GM19467 (cell line): ENCODE data around the gene UBR4.

Source experiments
- ATAC-seq: cut with Tn5 transposase; IDR thresholded peaks from one replicate; pipeline ENCODE4 v1.9.1; 2021; ENCODE audit warnings: mild to moderate bottlenecking, moderate library complexity; ENCODE audit not compliant: unreplicated experiment

UBR4 gene

DNA sequence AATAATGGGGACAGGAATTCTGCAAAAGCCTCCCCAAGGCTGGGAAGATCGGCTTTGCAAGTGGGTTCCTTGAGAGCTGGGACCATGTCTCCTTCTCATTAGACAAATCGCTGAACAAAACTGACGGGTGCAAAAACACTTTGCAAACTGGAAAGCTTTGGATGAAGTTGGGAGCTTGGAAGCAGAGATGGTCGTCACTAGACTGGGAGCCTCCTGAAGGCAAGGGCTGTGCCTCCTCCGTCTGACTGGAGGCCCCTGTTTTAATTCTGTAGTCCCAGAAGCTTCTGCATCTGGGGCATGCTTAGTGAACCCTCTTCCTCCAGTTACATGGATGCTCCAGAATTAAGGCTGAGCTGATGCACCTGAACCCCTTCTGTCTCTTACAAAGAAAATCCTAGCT, 171.3 kb downstream of the UBR4 start:
- ATAC-seq: no peak

DNA sequence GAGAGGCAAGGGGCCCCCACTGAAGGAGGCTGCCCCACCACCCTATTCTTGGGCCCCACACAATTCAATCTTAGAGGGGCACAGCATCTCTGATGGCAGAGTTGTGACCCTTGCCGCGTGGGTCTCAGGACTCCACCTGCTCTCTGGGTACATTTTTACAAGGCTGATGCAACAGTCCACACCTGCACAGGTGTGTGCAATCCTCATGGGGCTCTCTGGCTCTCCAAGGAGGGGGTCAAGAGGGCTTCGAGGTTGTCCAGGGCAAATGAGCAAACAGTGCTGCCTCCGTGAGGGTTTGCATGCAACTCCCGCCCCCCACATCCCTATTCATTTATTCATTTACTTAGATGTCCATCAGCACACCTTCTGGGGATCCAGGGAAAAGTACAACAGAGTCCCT, 172.0 kb downstream of the UBR4 start:
- no peak for ATAC-seq

DNA sequence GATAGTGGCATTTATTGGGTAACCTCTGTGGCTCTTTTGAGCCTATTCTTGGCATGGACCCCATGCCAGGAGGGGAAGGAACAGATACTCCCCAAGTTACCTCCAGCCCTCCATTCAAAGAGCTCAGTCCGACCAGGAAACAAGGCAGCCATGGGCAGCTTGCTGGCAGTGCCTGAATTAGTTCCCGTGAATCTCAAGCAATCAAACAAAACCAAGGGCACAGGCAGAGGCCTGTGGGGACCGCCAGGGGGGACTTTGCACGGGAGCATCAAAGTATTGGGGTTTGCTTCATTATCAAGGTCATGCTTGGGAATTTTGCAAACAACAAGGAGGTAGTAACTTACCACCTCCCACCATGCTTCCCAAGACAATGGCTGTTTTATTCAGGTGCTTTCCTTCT, 172.4 kb downstream of the UBR4 start:
- ATAC-seq: no peak

DNA sequence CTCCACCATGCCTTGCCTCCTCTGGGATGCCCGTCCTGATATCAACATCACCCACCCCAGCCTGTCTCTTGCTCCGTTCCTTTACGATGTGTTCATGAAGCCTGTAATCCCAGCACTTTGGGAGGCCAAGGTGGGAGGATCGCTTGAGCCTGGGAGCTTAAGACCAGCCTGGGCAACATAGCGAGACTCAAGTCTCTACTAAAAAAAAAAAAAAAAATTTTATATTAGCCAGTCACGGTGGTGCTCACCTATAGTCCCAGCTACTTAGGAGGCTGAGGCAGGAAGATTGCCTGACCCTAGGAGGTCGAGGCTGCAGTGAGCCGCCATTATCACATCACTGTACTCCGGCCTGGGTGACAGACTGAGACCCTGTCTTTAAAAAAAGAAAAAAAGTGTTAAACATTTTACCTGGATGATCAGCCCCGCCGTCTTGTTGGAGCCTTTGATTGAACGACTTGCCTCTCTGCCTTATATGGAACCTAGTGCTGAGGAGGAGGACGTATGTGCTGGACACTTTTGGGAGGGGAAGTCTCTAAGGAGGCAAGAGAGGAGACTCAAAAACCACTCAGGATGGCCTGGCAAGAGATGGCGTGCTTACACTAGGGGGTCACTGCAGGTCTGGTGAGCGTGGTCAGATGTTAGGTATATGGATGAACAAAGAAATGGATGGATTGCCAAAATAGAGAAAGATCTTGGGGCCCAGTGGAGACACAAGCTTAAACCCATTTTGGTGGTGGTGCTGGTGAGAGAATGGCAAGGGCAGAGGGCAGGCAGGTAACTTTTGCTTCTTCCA, 173.1 kb downstream of the UBR4 start:
- no peak for ATAC-seq

DNA sequence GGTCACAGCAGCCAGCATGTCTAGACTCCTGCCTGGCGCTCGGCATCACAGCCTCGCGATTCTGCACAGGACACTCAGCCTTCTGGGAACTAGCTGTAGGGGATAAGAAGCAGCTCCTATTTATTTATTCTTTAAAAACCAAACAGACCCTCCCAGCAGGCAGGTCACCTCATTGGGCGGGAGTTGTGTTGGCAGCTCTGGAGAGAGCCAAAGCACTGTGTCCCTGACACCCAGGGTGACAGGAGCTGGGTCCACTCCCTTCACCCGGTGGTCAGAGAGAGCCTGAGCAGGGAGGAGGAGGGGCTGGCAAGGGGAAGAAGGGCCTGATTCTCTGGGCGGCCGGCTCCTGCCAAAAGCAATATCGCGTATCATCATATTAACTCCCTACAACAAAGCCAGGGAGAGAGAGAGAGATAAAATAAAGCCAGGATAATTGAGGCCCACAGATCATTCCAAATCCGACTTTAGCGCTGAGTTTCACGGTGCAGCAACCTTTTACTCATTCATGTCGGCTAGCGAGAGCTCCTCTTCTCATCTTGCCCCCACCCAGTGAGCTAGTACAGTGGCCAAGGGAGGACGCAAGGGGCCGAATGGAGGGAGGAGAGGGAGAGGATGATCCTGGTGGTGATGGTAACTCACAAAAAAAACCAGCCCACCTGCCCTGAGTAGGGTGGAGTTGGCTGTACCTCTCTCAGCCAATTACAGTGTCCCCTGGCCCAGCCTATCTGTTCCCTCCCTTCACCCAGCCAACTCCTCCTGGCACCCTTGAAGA, 173.8 kb downstream of the UBR4 start:
- no peak for ATAC-seq

DNA sequence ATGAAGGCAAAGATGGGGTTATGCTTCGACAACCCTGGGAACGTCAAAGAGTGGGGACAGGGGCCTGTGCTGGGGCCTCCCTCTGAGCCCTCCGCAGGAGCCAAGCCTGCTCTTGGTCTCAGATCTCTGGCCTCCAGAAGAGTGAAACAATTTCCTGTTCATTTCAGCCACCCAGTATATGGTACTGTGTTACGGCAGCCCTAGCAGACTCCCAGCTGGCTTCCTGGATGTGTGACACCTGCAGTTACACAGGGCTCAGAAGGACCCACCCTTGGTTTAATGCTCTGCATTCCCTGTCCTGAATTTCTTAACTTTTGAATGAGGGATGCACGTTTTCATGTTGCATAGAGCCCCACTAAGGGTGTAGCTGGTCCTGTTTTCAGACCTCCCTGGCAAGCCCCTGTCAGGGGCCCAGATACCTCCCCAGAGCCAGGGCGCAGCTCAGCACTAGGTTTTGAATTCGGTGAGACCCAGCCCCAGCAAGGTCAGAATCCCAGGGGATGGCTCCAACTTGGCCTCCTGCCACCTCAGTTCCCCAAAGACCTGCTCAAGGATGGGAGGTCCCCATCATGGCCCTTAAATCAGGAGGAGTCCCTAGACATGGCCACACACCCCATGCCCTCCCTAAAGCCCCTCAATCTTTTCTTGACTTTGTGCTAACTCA, 174.6 kb downstream of the UBR4 start:
- no peak for ATAC-seq

DNA sequence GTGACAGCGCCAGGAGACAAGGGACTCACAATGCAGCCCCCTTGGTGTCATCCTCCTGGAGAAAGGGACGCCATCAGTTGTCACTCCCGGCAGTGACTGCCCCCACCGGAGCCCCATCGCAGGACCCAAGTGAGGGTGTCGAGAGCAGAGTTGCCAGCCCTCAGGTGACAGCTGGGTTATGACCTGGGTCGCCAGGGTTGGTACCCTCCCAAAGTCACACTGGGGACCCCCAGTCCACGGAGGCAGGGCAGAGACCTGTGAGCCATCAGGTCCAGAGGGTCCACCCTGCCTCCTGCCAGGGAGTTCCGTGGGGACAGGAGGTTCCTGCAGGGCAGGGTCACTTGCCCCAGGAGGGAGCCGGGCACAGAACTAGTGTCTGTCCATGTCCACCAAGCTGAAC, 175.3 kb downstream of the UBR4 start:
- no peak for ATAC-seq

DNA sequence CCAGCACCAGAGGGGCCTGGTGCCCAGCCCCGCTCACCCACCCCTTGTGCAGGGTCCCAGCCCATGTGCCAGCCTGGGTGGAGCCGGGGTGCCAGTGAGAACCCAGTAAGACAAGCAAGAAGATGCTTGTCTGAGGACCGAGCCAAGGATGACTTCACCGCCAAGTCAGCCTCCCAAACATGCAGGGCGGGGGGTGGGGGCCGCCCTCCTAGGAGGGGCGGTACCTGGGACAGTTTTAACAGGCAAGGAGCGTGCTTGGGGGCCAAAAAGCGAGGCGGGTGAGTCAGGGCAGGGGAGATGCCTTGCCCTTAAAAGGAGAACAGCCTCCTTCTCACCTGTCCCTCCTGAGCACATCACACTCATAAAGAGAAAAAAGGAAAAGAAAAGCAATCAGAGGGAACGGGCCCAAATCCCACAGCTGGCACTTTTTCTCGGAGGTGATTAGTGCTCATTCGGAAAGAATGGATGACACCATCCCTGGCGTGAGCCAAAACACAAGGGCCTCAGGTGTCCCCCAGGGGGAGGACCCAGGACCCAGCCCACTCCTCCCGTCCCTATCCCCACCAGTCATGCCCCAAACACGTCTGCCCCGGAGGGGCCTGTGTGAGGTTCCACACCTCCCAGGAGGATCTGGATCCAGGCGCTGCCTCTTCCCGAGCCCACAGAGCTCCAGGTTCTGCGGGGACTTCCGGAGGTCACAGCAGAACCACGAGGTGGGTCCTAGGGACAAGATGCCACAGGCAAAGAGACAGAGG, 176.0 kb downstream of the UBR4 start:
- no peak for ATAC-seq

DNA sequence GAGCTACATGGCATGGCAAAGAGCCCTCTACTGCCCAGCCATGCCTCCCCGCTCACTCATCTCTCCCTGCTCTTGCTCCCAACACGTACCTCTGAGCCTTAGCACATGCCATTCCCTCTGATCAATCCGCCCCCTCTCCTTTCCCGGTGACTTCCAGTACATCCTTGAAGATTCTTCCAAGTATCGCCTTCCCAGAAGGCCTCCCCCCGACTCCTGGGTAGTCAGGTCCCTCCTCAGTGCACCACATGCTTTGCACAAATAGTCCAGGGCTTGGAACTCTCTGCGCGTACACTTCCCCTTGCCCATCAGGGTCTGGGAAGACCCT, 176.6 kb downstream of the UBR4 start:
- no peak for ATAC-seq

DNA sequence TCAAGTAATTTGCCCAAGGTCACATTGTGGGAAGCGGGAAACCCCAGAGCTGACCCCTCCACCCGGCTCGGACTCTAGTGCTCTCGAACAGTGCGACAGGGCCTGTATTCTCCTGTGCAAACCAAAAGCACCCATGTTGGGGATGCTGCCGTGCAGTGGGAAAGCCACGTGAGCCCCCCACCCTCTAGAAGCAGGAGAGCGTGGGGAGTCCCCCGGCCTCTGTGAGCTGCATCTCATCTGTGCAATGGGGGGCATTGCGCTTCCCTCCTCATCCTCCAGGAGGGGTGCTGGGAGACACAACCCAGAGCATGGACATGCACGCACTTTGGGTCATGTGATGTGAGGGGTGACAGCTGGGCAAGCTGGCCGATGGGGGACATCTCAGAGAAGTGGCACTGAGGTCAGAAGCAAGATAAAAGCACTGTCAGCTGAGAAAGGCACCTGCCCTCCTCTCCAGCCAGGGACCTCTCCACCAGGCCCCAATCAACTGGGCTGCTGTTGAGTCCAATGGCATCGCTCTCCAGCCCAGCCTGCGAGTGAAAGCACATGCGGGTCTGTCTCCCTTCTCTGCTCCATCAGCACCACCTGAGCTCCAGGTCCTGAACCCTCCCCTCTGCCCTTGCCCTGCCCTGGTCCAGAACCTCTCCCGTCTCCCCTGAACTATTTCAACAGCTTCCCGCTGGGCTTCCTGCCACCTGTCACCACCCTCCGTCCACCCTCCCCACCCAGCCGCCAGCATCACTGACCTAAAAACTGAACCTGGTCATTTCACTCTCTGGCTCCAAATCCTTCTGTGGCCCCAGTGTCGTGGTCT, 177.2 kb downstream of the UBR4 start:
- no peak for ATAC-seq

DNA sequence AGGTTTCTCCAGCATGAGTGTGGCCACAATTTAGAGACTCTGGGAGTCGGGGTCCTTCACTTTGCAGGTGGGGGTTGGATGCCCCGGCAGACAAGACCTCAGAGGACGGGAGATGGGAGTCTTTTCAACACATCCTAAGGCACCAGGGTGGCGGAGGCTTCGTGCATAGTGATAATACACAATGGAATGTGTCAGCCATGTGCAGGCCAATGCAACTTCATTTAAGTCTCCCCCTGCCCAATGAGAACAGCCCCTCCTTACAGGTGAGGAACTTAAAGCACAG, 177.7 kb downstream of the UBR4 start:
- no peak for ATAC-seq

DNA sequence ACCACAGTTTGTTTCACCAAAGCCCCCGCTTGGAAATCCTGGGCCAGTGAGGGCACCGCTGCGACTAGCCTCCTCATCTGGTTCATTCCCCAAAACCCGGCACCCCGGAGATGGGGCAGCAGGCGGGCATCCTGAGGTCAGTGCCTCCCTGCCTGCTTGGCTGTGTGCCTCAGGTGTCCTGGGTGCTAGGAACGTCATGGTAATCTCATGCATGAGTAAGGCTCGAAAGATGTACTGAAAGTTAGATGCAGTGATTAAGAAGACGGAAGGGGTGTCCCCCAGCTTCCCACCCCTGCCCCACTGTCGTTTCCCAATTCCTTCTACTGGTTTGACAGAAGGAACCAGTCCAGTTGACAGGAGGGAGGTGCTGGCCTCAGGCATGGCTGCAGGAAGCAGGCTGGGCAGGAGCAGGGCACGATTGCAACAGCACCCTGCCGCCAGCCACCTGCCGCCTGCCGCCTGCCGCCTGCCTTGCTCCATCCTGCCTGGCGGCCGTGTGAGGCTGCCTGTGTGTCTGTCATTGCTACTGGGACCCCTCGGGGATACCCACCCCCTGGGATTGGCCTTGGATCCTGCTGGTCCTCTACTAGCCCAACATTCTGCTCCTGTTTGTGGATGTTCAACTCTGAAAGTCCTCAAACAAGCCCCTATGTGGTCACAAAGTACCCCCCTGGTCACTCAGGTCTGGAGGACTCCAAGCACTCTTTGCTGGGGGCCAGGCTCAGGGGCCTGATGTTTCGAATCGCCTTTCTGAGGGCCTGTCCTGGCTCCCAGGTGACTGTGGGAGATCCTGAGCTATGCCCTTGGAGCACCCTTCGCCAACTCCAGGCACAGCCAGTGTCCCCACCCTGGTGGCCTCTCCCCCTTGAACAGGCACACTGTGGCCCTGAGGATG, 180.6 kb downstream of the UBR4 start:
- no peak for ATAC-seq

DNA sequence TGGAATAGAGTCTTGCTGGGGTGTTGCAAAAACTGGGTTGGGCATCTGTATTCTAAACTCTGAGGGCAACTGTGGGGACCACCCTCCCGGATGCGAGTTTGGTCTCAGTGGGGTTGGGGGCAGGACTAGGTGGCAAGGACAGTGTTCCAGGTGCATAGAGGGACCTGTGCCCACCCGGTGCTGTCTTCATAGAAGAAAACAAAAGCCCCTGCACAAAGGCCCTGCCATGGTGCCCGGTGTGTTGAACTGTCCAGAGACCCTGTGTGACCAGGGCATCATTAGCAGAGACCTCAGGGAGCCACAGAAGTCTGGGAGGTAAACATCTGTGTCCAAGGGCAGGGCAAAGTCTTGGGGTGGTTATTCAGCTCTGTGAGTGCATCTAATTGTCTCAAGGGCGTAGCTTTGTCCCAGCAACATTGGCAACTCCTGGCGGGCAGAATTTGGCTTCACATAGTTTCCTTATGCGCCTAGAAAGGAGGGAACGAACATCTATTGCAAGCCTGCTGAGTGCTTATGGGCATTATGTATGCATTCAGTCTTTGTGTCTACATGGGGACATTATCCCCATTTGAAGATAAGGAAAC, 181.4 kb downstream of the UBR4 start:
- no peak for ATAC-seq

DNA sequence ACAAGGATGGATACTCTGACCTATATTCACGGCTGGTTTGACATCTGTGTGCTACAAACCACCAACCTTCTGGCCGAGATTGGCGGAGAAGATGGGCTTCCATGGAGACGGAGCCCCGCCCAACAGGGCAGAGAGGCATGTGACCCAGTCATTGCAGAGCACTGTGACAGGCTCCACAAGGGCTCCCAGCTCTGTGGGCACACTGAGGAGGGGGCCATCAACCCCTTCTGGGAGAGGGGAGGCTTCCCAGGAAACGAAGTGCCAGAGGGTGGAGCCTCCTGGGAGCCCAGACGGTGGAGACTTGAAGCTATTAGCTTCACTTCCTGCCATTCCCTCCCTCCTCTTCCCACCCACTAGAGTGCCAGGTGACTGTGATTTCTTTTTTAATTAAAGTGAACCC, 182.0 kb downstream of the UBR4 start:
- no peak for ATAC-seq
